IPS DF 6.9 (cell line): ENCODE data around the gene COX5A.
"Not testable (repeated sequence)": the region's sequence is repeated elsewhere in the genome, so short reads cannot be mapped to it uniquely, and the experiment has no call there.

Source experiments
- DNase-seq: peaks from one replicate; pipeline ENCODE4 v3.0.0-alpha.2; 2013; ENCODE audit warnings: low read depth, low spot score
- H3K27ac ChIP-seq: one replicate; pipeline ENCODE4 v1.5.1; 2013; ENCODE audit warnings: low read length, control low read depth
- H3K27me3 ChIP-seq: 2 replicates; pipeline ENCODE4 v1.6.1; 2013; ENCODE audit warnings: mild to moderate bottlenecking, low read length; ENCODE audit not compliant: control insufficient read depth, insufficient read depth
- H3K36me3 ChIP-seq: 2 replicates; pipeline ENCODE4 v1.6.1; 2013; ENCODE audit warnings: low read length; ENCODE audit not compliant: control insufficient read depth, insufficient read depth
- H3K4me1 ChIP-seq: 2 replicates; pipeline ENCODE4 v1.6.1; 2013; ENCODE audit warnings: low read length; ENCODE audit not compliant: control insufficient read depth, insufficient read depth
- H3K4me3 ChIP-seq: 2 replicates; pipeline ENCODE4 v1.5.1; 2013; ENCODE audit warnings: mild to moderate bottlenecking, low read length
- H3K9me3 ChIP-seq: 2 replicates; pipeline ENCODE4 v1.6.1; 2013; ENCODE audit warnings: low read length, inconsistent platforms; ENCODE audit not compliant: control insufficient read depth, insufficient read depth
- WGBS: extraction: QIAGEN DNeasy Blood & Tissue Kit; methylation state at CpG from one replicate; pipeline ENCODE4 v1.1.7; 2013; ENCODE audit warnings: mixed read lengths, missing lambda C conversion rate; ENCODE audit not compliant: insufficient read length, insufficient coverage; 5-methylcytosine and 5-hydroxymethylcytosine counted together

COX5A gene

GRCh38 chr15:74903676-74904075 lies 34.2 kb downstream of the COX5A start:
- Histone ChIP-seq H3K4me1 (no peaks in the 10 kb centered on the region; the same call in 1 of the 2 replicates), H3K27me3 (no peaks in the 10 kb centered on the region), H3K36me3 (peaks cover 24% of the 10 kb centered on the region; the same call in 1 of the 2 replicates), H3K27ac (no peak overlapping the region), H3K4me3 (no peak overlapping the region), H3K9me3 (no peaks in the 10 kb centered on the region)
- DNase-seq: no peak
- WGBS: no CpG with 5 or more reads among the region's 1 CpG

DNA sequence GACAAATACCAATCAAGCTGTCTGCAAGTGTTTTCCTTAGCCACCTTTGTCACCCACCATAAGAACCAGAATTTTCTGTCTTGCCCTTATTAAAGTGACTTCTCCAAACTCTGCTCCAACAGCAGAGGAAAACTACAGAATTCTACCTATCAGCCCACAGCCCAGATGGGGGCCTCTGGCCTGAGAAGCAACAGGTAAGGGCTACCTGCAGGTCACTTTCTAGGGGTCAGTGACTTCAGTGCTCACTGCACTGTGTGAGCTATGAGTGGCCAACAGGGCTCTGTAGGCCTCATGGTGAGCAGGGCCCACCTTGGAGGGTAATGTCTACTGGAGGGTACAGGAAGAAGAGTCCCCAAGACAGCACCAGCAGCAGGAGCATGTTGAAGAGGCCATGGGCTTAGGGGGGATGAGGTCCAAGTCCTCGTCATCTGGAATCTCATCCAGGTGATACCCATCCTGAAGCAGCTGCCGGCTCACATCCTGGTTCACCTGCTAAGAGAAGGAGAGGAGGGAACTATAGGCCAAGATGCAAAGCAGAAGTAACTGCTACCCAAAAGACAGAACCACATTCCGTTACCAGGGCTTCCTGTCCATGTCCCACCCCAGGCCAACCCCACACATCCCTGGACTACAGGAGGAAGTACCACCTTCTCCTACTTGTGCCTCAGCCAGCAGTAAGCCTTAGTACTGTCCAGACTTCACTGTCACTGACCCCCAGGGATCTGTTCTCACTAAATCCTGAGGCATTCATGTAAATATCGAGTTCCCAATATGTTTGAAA lies 35.4 kb downstream of the COX5A start:
- no peak overlapping the region for H3K27ac ChIP-seq
- no CpG with 5 or more reads among the region's 4 CpGs for WGBS

DNA sequence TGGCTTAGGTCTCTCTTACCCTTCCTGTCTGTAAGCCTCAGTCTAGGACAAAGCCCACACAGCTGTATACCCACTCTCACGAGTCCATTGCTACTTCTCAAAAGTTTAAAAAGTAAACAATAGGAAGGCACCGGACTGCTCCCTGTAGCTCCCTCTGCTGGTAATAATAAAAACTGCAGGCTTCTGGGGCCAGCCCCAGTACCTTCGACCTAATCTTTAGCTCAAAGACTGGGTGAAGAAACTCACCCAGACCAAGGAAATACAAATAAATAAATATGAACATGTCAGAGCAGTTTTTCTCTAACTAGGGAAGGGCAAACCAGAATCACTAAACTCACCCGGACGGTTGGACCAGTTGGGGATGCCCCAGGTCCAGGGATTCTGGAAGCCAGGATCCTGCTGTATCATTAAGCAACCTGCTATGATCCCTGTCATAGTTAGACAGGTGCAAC lies 36.2 kb downstream of the COX5A start:
- no CpG with 5 or more reads among the region's 5 CpGs for WGBS
- Histone ChIP-seq H3K4me1 (no peaks in the 10 kb centered on the region; the same call in 1 of the 2 replicates), H3K36me3 (peaks cover 26% of the 10 kb centered on the region), H3K27ac (no peak overlapping the region), H3K4me3 (no peak overlapping the region), H3K27me3 (no peaks in the 10 kb centered on the region), H3K9me3 (no peaks in the 10 kb centered on the region)
- DNase-seq: no peak

More for the DNA sequence above, 35.4 kb downstream of the COX5A start:
- Histone ChIP-seq H3K27me3 (no peaks in the 10 kb centered on the region), H3K4me1 (no peaks in the 10 kb centered on the region; the same call in 1 of the 2 replicates), H3K9me3 (no peaks in the 10 kb centered on the region), H3K4me3 (no peak overlapping the region), H3K36me3 (peaks cover 24% of the 10 kb centered on the region; the same call in 1 of the 2 replicates)
- no peak for DNase-seq

DNA sequence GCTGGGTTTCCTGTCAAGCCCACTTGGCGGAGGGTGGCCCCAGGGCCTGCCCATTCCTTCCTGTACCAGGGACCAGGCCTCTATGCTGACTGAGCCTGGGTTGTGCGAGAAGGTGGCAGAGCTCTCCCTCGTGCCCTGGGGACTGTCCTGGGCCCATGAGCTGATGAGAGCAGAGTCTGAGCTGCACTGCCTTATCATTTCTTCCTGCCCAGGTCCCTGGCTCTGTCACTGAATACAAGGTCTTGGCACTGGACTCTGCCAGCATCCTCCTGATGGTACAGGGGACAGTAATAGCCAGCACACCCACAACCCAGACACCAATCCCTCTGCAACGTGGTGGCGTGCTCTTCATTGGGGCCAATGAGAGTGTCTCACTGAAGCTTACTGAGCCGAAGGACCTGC lies 40.6 kb downstream of the COX5A start:
- Histone ChIP-seq H3K27ac (no peak overlapping the region), H3K36me3 (peaks cover 13% of the 10 kb centered on the region), H3K27me3 (no peaks in the 10 kb centered on the region), H3K4me3 (no peak overlapping the region), H3K4me1 (no peaks in the 10 kb centered on the region; the same call in 1 of the 2 replicates), H3K9me3 (no peaks in the 10 kb centered on the region)
- no peak for DNase-seq
- WGBS: no CpG with 5 or more reads among the region's 6 CpGs

GRCh38 chr15:74896316-74896715 lies 41.6 kb downstream of the COX5A start:
- Histone ChIP-seq H3K4me1 (no peaks in the 10 kb centered on the region; the same call in 1 of the 2 replicates), H3K9me3 (no peaks in the 10 kb centered on the region), H3K4me3 (no peak overlapping the region), H3K27ac (no peak overlapping the region), H3K27me3 (no peaks in the 10 kb centered on the region), H3K36me3 (peaks cover 16% of the 10 kb centered on the region)
- no peak for DNase-seq
- WGBS: no CpG with 5 or more reads among the region's 3 CpGs

GRCh38 chr15:74895830-74896229 lies 42.0 kb downstream of the COX5A start:
- no peak for DNase-seq
- no CpG with 5 or more reads among the region's 6 CpGs for WGBS
- no peaks in the 10 kb centered on the region for H3K27me3 ChIP-seq
- no peak overlapping the region for H3K4me3 ChIP-seq
- no peaks in the 10 kb centered on the region for H3K4me1 ChIP-seq
- no peak overlapping the region for H3K27ac ChIP-seq
- H3K9me3 ChIP-seq: no peaks in the 10 kb centered on the region
- peaks cover 18% of the 10 kb centered on the region for H3K36me3 ChIP-seq

DNA sequence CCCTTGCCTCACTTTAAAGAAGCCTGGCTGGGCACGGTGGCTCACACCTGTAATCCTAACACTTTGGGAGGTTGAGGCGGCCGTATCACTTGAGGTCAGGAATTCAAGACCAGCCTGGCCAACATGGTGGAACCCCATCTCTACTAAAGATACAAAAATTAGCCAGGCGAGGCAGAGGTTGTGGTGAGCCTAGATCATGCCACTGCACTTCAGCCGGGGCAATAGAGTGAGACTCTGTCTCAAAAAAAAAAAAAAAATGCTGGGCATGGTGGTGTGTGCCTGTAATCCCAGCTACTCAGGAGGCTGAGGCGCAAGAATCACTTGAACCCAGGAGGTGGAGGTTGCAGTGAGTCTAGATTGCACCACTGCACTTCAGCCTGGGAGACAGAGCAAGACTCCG lies 43.5 kb downstream of the COX5A start:
- H3K4me1 ChIP-seq, DNase-seq, H3K27ac ChIP-seq, H3K9me3 ChIP-seq, H3K27me3 ChIP-seq, H3K4me3 ChIP-seq: not testable (repeated sequence)
- H3K36me3 ChIP-seq: peaks cover 11% of the 10 kb centered on the region
- WGBS: no CpG with 5 or more reads among the region's 7 CpGs

GRCh38 chr15:74893627-74894026 lies 44.2 kb downstream of the COX5A start:
- H3K27ac ChIP-seq: no peak overlapping the region
- H3K4me1 ChIP-seq: peaks cover 2% of the 10 kb centered on the region; the same call in 1 of the 2 replicates
- H3K36me3 ChIP-seq: peaks cover 9% of the 10 kb centered on the region
- H3K27me3 ChIP-seq: no peaks in the 10 kb centered on the region
- no peaks in the 10 kb centered on the region for H3K9me3 ChIP-seq
- no CpG with 5 or more reads among the region's 3 CpGs for WGBS
- no peak for DNase-seq
- H3K4me3 ChIP-seq: no peak overlapping the region

GRCh38 chr15:74892931-74893330 lies 44.9 kb downstream of the COX5A start:
- no CpG with 5 or more reads among the region's 2 CpGs for WGBS
- no peak overlapping the region for H3K27ac ChIP-seq
- H3K4me3 ChIP-seq: no peak overlapping the region
- peaks cover 2% of the 10 kb centered on the region; the same call in 1 of the 2 replicates for H3K4me1 ChIP-seq
- no peaks in the 10 kb centered on the region for H3K9me3 ChIP-seq
- DNase-seq: no peak
- H3K36me3 ChIP-seq: peaks cover 9% of the 10 kb centered on the region
- no peaks in the 10 kb centered on the region for H3K27me3 ChIP-seq

GRCh38 chr15:74892313-74892712 lies 45.6 kb downstream of the COX5A start:
- WGBS: no CpG with 5 or more reads among the region's 3 CpGs
- Histone ChIP-seq H3K27ac (no peak overlapping the region), H3K9me3 (no peaks in the 10 kb centered on the region)

More at GRCh38 chr15:74892313-74892712, 45.6 kb downstream of the COX5A start:
- peaks cover 2% of the 10 kb centered on the region; the same call in 1 of the 2 replicates for H3K4me1 ChIP-seq
- no peak for DNase-seq
- H3K36me3 ChIP-seq: peaks cover 9% of the 10 kb centered on the region
- H3K27me3 ChIP-seq: no peaks in the 10 kb centered on the region
- no peak overlapping the region for H3K4me3 ChIP-seq
